Umbilical cord (tissue), 2 donors: ENCODE data around the gene WWOX. TPM values are rescaled to one million over a fixed set of nuclear protein-coding genes. Genes with fewer than 3 reads are reported as not detected.

ENCODE experiments used
- DNase-seq: peaks from one replicate; pipeline ENCODE4 v3.0.0-alpha.2; 2015; ENCODE audit warnings: low spot score
- total RNA-seq: library from RNA; depleted of rRNA; stranded (reverse); fragments of >200 nt; gene quantifications from one replicate; pipeline ENCODE4 v1.2.3, GENCODE V29; 2014; ENCODE audit warnings: low replicate concordance; ENCODE audit not compliant: insufficient read depth

Gene WWOX
- total RNA-seq, 1 donor from 2014 or later: 54.4 TPM

- no peak for DNase-seq
These were observed 795.4 kb downstream of the WWOX start for GRCh38 chr16:78894886-78895285.

- no peak for DNase-seq
These were observed 796.2 kb downstream of the WWOX start for GRCh38 chr16:78895681-78896080.

- DNase-seq: no peak
These were observed 796.8 kb downstream of the WWOX start for GRCh38 chr16:78896280-78896679.

GRCh38 chr16:78897299-78897698 lies 797.8 kb downstream of the WWOX start:
- DNase-seq: no peak

GRCh38 chr16:78900044-78900811 lies 800.8 kb downstream of the WWOX start:
- peak; percentile 66 for DNase-seq

- DNase-seq: no peak
These were observed 801.5 kb downstream of the WWOX start for GRCh38 chr16:78900966-78901365.

GRCh38 chr16:78902321-78902720 lies 802.9 kb downstream of the WWOX start:
- DNase-seq: no peak

- no peak for DNase-seq
These were observed 803.8 kb downstream of the WWOX start for GRCh38 chr16:78903237-78903636.

- DNase-seq: no peak
These were observed 804.4 kb downstream of the WWOX start for GRCh38 chr16:78903843-78904242.

GRCh38 chr16:78906135-78906534 lies 806.7 kb downstream of the WWOX start:
- no peak for DNase-seq

- no peak for DNase-seq
These were observed 809.8 kb downstream of the WWOX start for GRCh38 chr16:78909226-78909625.

GRCh38 chr16:78915811-78916345 lies 816.4 kb downstream of the WWOX start:
- no peak for DNase-seq

- no peak for DNase-seq
These were observed 817.6 kb downstream of the WWOX start for GRCh38 chr16:78916928-78917545.

- DNase-seq: no peak
These were observed 819.4 kb downstream of the WWOX start for GRCh38 chr16:78918805-78919305.

- DNase-seq: no peak
These were observed 820.4 kb downstream of the WWOX start for GRCh38 chr16:78919852-78920251.

GRCh38 chr16:78920621-78921020 lies 821.2 kb downstream of the WWOX start:
- DNase-seq: no peak

GRCh38 chr16:78925083-78925767 lies 825.8 kb downstream of the WWOX start:
- no peak for DNase-seq

- no peak for DNase-seq
These were observed 827.3 kb downstream of the WWOX start for GRCh38 chr16:78926723-78927210.

- no peak for DNase-seq
These were observed 828.3 kb downstream of the WWOX start for GRCh38 chr16:78927766-78928165.

- DNase-seq: no peak
These were observed 830.4 kb downstream of the WWOX start for GRCh38 chr16:78929841-78930240.

- no peak for DNase-seq
These were observed 831.1 kb downstream of the WWOX start for GRCh38 chr16:78930561-78930960.

GRCh38 chr16:78931267-78931666 lies 831.8 kb downstream of the WWOX start:
- DNase-seq: no peak
